Mesothelial cell of epicardium (in vitro differentiated cells): ENCODE results near the gene PTPRN2. TPM values are rescaled to one million over a fixed set of nuclear protein-coding genes. Genes with fewer than 3 reads are reported as not detected.

Experiments
- DNase-seq, 2 experiments: peaks; one replicate each; pipeline ENCODE4 v3.0.0; 2021; ENCODE audit warnings: low spot score in 2 of 2; ENCODE audit not compliant: unreplicated experiment in 2 of 2
- H3K27ac Mint-ChIP-seq: 2 replicates; pipeline ENCODE4 v1.8.0; 2021; ENCODE audit warnings: mixed read lengths
- H3K27me3 Mint-ChIP-seq: 2 replicates; pipeline ENCODE4 v1.8.0; 2021; ENCODE audit warnings: low read depth, mixed read lengths
- H3K36me3 Mint-ChIP-seq: 2 replicates; pipeline ENCODE4 v1.8.0; 2021; ENCODE audit warnings: mixed read lengths
- H3K4me1 Mint-ChIP-seq: 2 replicates; pipeline ENCODE4 v1.8.0; 2021; ENCODE audit warnings: mixed read lengths
- H3K4me3 Mint-ChIP-seq: 2 replicates; pipeline ENCODE4 v1.8.0; 2021; ENCODE audit warnings: mild to moderate bottlenecking, moderate library complexity, mixed read lengths
- H3K9me3 Mint-ChIP-seq: 2 replicates; pipeline ENCODE4 v1.8.0; 2021; ENCODE audit warnings: mixed read lengths
- total RNA-seq: library from RNA; stranded (reverse); gene quantifications from 3 replicates; pipeline ENCODE4 v1.2.1, GENCODE V29; 2021
- TF ChIP-seq, protein P1 (sequence below): fragments of 200-600 bp; sonication (generic); IDR thresholded peaks from one replicate; pipeline ENCODE4 v1.5.0; 2021; ENCODE audit warnings: antibody characterized with exemption; ENCODE audit not compliant: unreplicated experiment

The PTPRN2 gene
- total RNA-seq, 1 donor from 2014 or later: 2.2 TPM

DNA sequence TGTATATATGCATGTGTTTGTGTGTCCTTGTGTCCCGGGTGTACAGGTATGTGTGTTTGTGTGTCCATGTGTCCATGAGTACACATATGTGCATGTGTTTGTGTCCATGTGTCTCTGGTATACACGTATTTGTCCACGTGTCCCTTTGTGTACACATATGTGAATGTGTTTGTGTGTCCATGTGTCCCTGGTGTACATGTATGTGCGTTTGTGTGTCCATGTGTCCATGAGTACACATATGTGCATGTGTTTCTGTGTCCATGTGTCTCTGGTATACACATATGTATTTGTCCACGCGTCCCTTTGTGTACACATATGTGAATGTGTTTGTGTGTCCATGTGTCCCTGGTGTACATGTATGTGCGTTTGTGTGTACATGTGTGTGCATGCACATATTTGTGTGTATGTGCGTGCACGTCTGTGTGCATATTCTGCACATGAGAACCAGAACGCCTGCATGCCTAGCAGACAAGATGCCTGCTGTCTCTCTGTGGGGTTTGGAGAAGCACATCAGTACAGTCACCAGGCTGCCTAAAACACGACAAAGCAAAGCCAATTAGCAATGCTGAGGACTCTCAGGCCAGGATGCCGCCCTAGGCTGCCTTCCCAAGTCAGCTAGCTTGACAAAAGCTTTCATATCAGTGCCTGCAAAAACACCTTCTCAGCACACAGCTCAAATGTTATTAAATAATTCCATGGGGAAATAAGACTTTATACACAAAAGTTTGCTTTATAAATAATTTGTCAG lies 327.8 kb downstream of the PTPRN2 start:
- no peak for DNase-seq
- TF ChIP-seq, protein P1, sequence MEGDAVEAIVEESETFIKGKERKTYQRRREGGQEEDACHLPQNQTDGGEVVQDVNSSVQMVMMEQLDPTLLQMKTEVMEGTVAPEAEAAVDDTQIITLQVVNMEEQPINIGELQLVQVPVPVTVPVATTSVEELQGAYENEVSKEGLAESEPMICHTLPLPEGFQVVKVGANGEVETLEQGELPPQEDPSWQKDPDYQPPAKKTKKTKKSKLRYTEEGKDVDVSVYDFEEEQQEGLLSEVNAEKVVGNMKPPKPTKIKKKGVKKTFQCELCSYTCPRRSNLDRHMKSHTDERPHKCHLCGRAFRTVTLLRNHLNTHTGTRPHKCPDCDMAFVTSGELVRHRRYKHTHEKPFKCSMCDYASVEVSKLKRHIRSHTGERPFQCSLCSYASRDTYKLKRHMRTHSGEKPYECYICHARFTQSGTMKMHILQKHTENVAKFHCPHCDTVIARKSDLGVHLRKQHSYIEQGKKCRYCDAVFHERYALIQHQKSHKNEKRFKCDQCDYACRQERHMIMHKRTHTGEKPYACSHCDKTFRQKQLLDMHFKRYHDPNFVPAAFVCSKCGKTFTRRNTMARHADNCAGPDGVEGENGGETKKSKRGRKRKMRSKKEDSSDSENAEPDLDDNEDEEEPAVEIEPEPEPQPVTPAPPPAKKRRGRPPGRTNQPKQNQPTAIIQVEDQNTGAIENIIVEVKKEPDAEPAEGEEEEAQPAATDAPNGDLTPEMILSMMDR: no peak
- no peaks in the 10 kb centered on the region for H3K9me3 Mint-ChIP-seq
- no peak overlapping the region for H3K27ac Mint-ChIP-seq
- no peak overlapping the region for H3K4me3 Mint-ChIP-seq
- H3K27me3 Mint-ChIP-seq: no peaks in the 10 kb centered on the region
- H3K36me3 Mint-ChIP-seq: no peaks in the 10 kb centered on the region
- no peaks in the 10 kb centered on the region for H3K4me1 Mint-ChIP-seq

DNA sequence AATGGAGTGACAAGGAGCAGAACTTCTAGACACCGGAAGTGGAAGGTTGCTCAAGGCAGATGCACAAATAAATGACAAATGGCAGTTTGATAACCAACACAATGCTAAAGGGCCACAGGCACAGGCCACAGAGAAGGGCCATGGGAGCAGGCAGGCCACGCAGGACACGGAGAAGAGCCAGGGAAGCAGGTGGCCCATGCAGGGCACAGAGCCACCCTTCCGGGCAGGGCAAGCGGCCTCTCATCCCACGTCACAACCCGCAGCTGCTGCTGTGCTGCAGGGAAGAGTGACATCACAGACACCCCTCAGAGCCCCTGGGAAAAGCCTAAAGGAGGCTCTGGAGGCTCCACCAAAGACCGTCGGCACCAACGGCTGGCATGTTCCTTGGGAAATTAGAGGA lies 328.5 kb downstream of the PTPRN2 start:
- DNase-seq: no peak
- H3K27me3 Mint-ChIP-seq: no peaks in the 10 kb centered on the region
- no peaks in the 10 kb centered on the region for H3K9me3 Mint-ChIP-seq
- TF ChIP-seq, protein P1: no peak
- H3K4me1 Mint-ChIP-seq: no peaks in the 10 kb centered on the region
- no peak overlapping the region for H3K27ac Mint-ChIP-seq
- no peaks in the 10 kb centered on the region for H3K36me3 Mint-ChIP-seq
- H3K4me3 Mint-ChIP-seq: no peak overlapping the region

DNA sequence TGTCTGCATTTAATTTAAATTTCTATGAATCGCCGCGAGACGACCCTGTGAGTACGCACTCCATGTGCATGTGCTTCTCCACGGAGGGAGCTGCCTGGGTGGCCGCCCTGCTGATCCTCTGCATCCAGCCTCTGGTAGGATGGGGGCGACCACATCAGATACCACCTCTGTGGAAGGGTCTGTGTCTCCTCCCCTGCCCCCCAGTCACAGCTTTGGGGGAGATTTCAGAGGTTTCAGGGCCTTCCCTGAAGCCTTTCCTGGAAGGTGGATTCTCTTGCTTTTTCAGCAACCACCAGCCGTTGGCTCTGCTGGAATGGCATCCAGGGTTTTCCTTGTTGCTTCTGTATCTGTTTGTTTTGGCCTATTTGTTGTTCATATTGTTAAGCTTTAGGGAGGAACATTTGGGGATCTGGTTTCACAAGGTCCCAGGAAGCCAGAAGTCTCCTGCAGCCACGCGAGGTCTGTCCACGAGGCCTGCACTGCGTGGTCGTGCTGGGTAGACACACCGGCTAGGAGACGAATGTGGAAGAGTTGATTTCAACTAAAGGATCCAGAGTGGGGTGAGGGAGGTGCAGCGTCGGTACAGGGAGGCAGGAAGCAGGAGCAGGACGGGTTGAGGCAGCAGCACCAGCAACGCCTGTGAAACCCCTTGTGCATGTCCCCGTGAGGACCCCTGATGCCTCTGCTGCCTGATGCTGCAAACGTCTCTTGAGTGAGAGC lies 329.1 kb downstream of the PTPRN2 start:
- no peaks in the 10 kb centered on the region for H3K9me3 Mint-ChIP-seq
- no peak overlapping the region for H3K27ac Mint-ChIP-seq

DNA sequence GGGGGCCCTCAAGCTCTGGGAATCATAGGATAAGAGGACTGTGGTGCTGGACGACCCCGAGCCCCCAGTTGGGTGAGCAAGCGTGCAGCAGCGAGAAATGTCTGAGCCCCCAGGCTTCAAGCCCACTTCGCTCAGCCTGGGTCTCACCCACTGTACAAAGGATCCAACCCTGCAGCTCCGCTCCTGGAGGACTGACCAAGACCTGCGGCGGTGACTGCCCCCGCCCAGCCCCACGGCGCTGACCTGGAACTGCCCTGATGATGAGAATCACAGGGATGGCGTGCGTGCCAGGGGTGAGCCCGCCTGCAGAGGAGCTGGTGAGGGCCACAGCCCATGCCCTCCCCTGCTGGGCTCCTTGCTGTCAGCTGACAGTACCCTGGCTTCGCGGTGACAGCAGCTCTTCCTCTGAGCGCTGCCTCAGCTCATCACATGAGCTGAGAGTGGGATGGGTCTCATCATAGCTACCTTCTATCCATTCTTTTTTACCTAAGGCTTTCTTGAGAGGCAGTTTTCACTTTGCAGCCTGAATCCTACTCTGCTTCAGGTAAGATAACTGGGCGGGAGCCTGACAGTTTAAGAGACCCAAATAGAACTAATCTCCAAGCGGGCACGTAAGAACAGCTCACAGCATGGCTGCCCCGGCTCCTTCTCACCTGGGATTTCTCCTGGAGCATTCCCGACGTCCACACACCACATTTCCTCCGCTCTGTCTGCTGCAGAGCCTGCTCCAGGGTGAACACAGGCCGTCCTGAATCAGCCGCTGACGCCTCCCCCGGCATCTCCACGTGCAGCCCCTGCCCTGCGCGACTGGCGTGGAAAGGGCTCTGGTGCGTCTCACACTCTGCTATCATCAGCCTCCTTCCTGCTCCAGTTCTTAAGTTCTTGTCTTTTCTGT lies 329.9 kb downstream of the PTPRN2 start:
- Mint-ChIP-seq H3K4me3 (no peak overlapping the region), H3K4me1 (no peaks in the 10 kb centered on the region), H3K27ac (no peak overlapping the region), H3K36me3 (no peaks in the 10 kb centered on the region), H3K9me3 (no peaks in the 10 kb centered on the region), H3K27me3 (no peaks in the 10 kb centered on the region)
- no peak for DNase-seq
- TF ChIP-seq, protein P1: no peak

More for the DNA sequence above, 329.1 kb downstream of the PTPRN2 start:
- H3K36me3 Mint-ChIP-seq: no peaks in the 10 kb centered on the region
- H3K4me3 Mint-ChIP-seq: no peak overlapping the region
- TF ChIP-seq, protein P1: no peak
- no peak for DNase-seq
- no peaks in the 10 kb centered on the region for H3K27me3 Mint-ChIP-seq
- H3K4me1 Mint-ChIP-seq: no peaks in the 10 kb centered on the region

DNA sequence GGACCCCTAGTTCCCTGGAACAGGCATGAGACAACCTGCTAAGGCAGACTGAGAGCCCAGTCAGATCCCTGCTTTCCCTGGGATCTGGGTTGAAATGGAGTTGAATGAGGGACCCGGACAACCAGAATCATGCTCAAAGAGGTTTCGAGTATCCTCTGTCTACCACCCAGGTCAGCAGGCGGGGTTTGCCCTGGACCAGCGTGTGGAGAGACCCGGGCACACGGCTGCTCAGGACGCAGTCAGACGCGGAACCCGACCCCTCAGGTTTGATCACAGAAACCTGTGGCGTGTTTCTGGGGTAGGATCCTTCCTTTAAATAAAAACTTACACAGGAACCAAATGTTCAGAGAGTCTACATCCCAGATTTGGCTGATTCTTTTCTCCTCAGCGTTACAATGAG lies 330.6 kb downstream of the PTPRN2 start:
- TF ChIP-seq, protein P1: no peak
- DNase-seq: no peak
- Mint-ChIP-seq H3K27ac (no peak overlapping the region), H3K36me3 (no peaks in the 10 kb centered on the region), H3K27me3 (no peaks in the 10 kb centered on the region), H3K4me1 (no peaks in the 10 kb centered on the region), H3K4me3 (no peak overlapping the region), H3K9me3 (no peaks in the 10 kb centered on the region)
